Measurements from ENCODE around the gene CD58. TPM values are rescaled to one million over a fixed set of nuclear protein-coding genes. Genes with fewer than 3 reads are reported as not detected.

The CD58 gene
- total and polyA plus RNA-seq, 5 donors from 2014 or later, result 39.6 to 124 (median 80.8) TPM

DNA sequence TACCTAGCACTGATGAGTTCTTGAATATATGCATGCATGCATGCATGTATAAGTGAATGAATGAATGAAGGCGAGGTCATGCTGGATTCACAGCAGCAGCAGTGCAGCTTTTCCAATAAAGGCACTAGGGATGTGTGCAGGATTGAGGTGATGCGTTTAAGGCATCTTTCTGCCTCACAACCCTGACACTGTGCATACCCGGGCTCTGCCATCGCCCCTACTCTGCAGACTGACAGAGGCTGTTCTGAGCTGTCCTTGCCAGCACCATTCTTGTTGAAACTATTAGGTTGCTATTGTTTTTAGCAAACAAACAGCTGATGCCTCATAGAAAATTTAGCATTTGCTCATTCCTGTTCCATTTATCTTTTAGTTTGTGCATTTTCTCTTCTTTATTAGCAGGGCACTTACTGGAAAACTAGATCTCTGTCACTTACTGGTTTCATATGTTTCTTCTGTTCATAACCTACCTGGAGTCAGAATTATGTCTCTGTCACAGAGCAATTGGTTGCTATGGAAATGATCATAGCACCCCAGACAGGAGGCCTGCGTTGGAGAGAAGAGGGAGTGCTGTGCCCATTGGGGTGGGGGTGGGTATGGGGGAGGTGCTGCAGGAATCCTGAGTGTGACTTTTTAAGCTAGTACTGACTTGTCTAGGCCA is 79.0 kb downstream of the CD58 start:
- no peak overlapping the region for H3K27ac Mint-ChIP-seq
- H3K36me3 Mint-ChIP-seq, result no peaks in the 10 kb centered on the region
- H3K27ac ChIP-seq (ENCODE audit: insufficient read depth, low read length, poor library complexity, severe bottlenecking), result no peak overlapping the region
- H3K9me3 Mint-ChIP-seq, result no peaks in the 10 kb centered on the region
- DNase-seq (no peak), ATAC-seq (ENCODE audit: low read depth in 2 of 2) (no peak)
- no peaks in the 10 kb centered on the region for H3K9me3 ChIP-seq (ENCODE audit: control insufficient read depth in 2 of 2, low read length in 2 of 2)
- H3K4me1 ChIP-seq (ENCODE audit: control insufficient read depth, insufficient read depth, low read length, poor library complexity, severe bottlenecking), result no peaks in the 10 kb centered on the region
- H3K4me3 Mint-ChIP-seq, result no peak overlapping the region
- H3K4me1 Mint-ChIP-seq, result peaks cover 0 to 6% (median 3%) of the 10 kb centered on the region in 4 donors
- no peaks in the 10 kb centered on the region for H3K27me3 Mint-ChIP-seq
- H3K27me3 ChIP-seq (ENCODE audit: control insufficient read depth, insufficient read depth, low read length), result no peaks in the 10 kb centered on the region
- H3K4me3 ChIP-seq (ENCODE audit: low read depth, low read length), result no peak overlapping the region
- H3K36me3 ChIP-seq (ENCODE audit: control insufficient read depth, insufficient read depth, low read length), result no peaks in the 10 kb centered on the region

DNA sequence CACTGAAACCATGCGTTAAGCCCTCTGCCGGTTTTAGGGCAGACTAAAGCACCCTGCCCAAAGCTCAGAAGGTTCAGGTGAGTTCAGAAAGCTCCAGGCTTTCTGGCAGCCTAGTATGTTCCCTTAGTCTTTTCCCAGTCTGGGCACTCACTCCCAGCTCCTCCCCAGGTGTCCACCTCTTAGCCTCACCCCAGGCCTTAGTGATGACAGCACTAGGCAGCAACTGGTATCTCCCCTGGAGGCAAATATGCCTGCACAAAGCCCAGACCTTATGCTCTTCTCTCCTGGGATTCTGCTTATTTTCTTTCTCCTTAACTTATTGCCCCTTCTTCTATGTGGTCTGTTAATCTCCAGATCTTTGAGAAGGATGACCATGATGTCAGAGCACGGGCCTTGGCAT is 80.2 kb downstream of the CD58 start:
- no peaks in the 10 kb centered on the region for H3K27me3 ChIP-seq (ENCODE audit: control insufficient read depth, insufficient read depth, low read length)
- no peak overlapping the region for H3K4me3 ChIP-seq (ENCODE audit: low read depth, low read length)
- Mint-ChIP-seq H3K27me3 (no peaks in the 10 kb centered on the region), H3K4me1 (peaks cover 0 to 6% (median 0%) of the 10 kb centered on the region in 4 donors), H3K4me3 (no peak overlapping the region), H3K36me3 (no peaks in the 10 kb centered on the region), H3K27ac (no peak overlapping the region), H3K9me3 (no peaks in the 10 kb centered on the region)
- no peaks in the 10 kb centered on the region for H3K4me1 ChIP-seq (ENCODE audit: control insufficient read depth, insufficient read depth, low read length, poor library complexity, severe bottlenecking)
- H3K27ac ChIP-seq (ENCODE audit: insufficient read depth, low read length, poor library complexity, severe bottlenecking), result no peak overlapping the region
- ATAC-seq (ENCODE audit: low read depth in 2 of 2) (no peak), DNase-seq (no peak)
- no peaks in the 10 kb centered on the region for H3K9me3 ChIP-seq (ENCODE audit: control insufficient read depth in 2 of 2, low read length in 2 of 2)
- H3K36me3 ChIP-seq (ENCODE audit: control insufficient read depth, insufficient read depth, low read length), result no peaks in the 10 kb centered on the region

DNA sequence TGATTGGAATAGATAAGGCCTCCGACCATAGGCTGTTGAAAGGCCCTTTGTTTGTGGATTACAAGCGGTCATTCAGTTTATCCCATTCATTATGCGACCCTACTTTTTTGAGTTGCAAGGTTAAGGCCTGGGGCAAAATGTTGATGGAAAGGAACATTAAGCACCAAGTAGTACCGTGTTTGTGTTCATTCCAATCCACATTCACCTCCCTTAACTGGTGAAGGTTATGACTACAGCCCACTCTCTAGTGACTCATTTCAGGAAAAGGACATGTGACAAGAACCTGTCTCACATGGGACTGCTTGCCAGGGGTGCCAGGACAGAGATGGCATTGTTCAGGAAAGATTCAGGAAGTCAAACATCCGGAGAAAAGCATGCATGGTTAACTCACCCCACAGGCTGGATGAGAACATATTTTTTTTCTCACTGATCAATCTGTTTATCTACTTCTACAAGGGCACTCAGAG is 81.6 kb downstream of the CD58 start:
- Mint-ChIP-seq H3K9me3 (no peaks in the 10 kb centered on the region), H3K4me3 (no peak overlapping the region), H3K36me3 (no peaks in the 10 kb centered on the region), H3K4me1 (peaks cover 0 to 2% (median 0%) of the 10 kb centered on the region in 4 donors), H3K27ac (peak overlapping the region in 1 of 3 donors; percentile 23), H3K27me3 (no peaks in the 10 kb centered on the region)
- Histone ChIP-seq H3K36me3 (ENCODE audit: control insufficient read depth, insufficient read depth, low read length) (no peaks in the 10 kb centered on the region), H3K27me3 (ENCODE audit: control insufficient read depth, insufficient read depth, low read length) (no peaks in the 10 kb centered on the region), H3K4me1 (ENCODE audit: control insufficient read depth, insufficient read depth, low read length, poor library complexity, severe bottlenecking) (no peaks in the 10 kb centered on the region), H3K27ac (ENCODE audit: insufficient read depth, low read length, poor library complexity, severe bottlenecking) (no peak overlapping the region), H3K9me3 (ENCODE audit: control insufficient read depth in 2 of 2, low read length in 2 of 2) (no peaks in the 10 kb centered on the region), H3K4me3 (ENCODE audit: low read depth, low read length) (no peak overlapping the region)
- ATAC-seq (ENCODE audit: low read depth in 2 of 2) (no peak), DNase-seq (no peak)

GRCh38 chr1:116488071-116488470 is 82.8 kb downstream of the CD58 start:
- no peaks in the 10 kb centered on the region for H3K27me3 ChIP-seq (ENCODE audit: control insufficient read depth, insufficient read depth, low read length)
- no peaks in the 10 kb centered on the region for H3K36me3 Mint-ChIP-seq
- no peak for DNase-seq
- ATAC-seq (ENCODE audit: low read depth in 2 of 2), result no peak
- H3K27ac ChIP-seq (ENCODE audit: insufficient read depth, low read length, poor library complexity, severe bottlenecking), result no peak overlapping the region
- H3K4me3 Mint-ChIP-seq, result no peak overlapping the region
- no peak overlapping the region for H3K4me3 ChIP-seq (ENCODE audit: low read depth, low read length)
- H3K4me1 ChIP-seq (ENCODE audit: control insufficient read depth, insufficient read depth, low read length, poor library complexity, severe bottlenecking), result no peaks in the 10 kb centered on the region
- H3K9me3 Mint-ChIP-seq, result no peaks in the 10 kb centered on the region
- no peaks in the 10 kb centered on the region for H3K9me3 ChIP-seq (ENCODE audit: control insufficient read depth in 2 of 2, low read length in 2 of 2)
- H3K36me3 ChIP-seq (ENCODE audit: control insufficient read depth, insufficient read depth, low read length), result no peaks in the 10 kb centered on the region
- peaks cover 0 to 2% (median 0%) of the 10 kb centered on the region in 4 donors for H3K4me1 Mint-ChIP-seq
- H3K27me3 Mint-ChIP-seq, result no peaks in the 10 kb centered on the region
- no peak overlapping the region for H3K27ac Mint-ChIP-seq

GRCh38 chr1:116487583-116487982 is 83.2 kb downstream of the CD58 start:
- Histone ChIP-seq H3K36me3 (ENCODE audit: control insufficient read depth, insufficient read depth, low read length) (no peaks in the 10 kb centered on the region), H3K4me3 (ENCODE audit: low read depth, low read length) (no peak overlapping the region), H3K27ac (ENCODE audit: insufficient read depth, low read length, poor library complexity, severe bottlenecking) (no peak overlapping the region), H3K4me1 (ENCODE audit: control insufficient read depth, insufficient read depth, low read length, poor library complexity, severe bottlenecking) (no peaks in the 10 kb centered on the region), H3K27me3 (ENCODE audit: control insufficient read depth, insufficient read depth, low read length) (no peaks in the 10 kb centered on the region), H3K9me3 (ENCODE audit: control insufficient read depth in 2 of 2, low read length in 2 of 2) (no peaks in the 10 kb centered on the region)
- DNase-seq (no peak), ATAC-seq (ENCODE audit: low read depth in 2 of 2) (no peak)
- no peak overlapping the region for H3K4me3 Mint-ChIP-seq
- peaks cover 0 to 2% (median 0%) of the 10 kb centered on the region in 4 donors for H3K4me1 Mint-ChIP-seq
- H3K27me3 Mint-ChIP-seq, result no peaks in the 10 kb centered on the region
- H3K36me3 Mint-ChIP-seq, result no peaks in the 10 kb centered on the region
- peak overlapping the region in 1 of 3 donors; percentile 82 for H3K27ac Mint-ChIP-seq
- no peaks in the 10 kb centered on the region for H3K9me3 Mint-ChIP-seq

DNA sequence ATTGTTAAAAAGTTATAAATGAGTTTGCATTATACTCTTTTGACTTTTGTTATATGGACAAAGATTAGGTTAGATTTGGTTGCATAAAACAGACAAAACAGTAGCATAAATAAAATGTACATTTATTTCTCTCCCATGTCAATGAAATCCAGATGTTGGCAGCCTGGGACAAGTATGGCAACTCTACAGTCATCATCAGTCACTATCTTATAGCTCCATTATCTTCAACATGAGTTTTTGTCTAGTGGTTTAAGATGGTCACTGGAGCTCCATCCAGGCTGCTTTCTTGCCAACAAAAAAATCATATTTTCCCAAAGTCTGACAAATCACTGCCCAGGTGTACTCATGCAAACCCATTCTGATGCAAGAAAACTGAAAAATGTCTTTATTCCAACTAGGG is 83.8 kb downstream of the CD58 start:
- H3K4me3 Mint-ChIP-seq, result no peak overlapping the region
- no peak for ATAC-seq (ENCODE audit: low read depth in 2 of 2)
- no peaks in the 10 kb centered on the region for H3K9me3 Mint-ChIP-seq

GRCh38 chr1:116486424-116486823 is 84.4 kb downstream of the CD58 start:
- H3K4me3 Mint-ChIP-seq, result no peak overlapping the region
- H3K27me3 Mint-ChIP-seq, result no peaks in the 10 kb centered on the region
- no peak overlapping the region for H3K27ac Mint-ChIP-seq
- H3K36me3 Mint-ChIP-seq, result no peaks in the 10 kb centered on the region
- Histone ChIP-seq H3K9me3 (ENCODE audit: control insufficient read depth in 2 of 2, low read length in 2 of 2) (no peaks in the 10 kb centered on the region), H3K4me3 (ENCODE audit: low read depth, low read length) (no peak overlapping the region), H3K36me3 (ENCODE audit: control insufficient read depth, insufficient read depth, low read length) (no peaks in the 10 kb centered on the region), H3K27me3 (ENCODE audit: control insufficient read depth, insufficient read depth, low read length) (no peaks in the 10 kb centered on the region), H3K27ac (ENCODE audit: insufficient read depth, low read length, poor library complexity, severe bottlenecking) (no peak overlapping the region), H3K4me1 (ENCODE audit: control insufficient read depth, insufficient read depth, low read length, poor library complexity, severe bottlenecking) (no peaks in the 10 kb centered on the region)
- DNase-seq (no peak), ATAC-seq (ENCODE audit: low read depth in 2 of 2) (no peak)
- no peaks in the 10 kb centered on the region for H3K9me3 Mint-ChIP-seq
- H3K4me1 Mint-ChIP-seq, result peaks cover 0 to 2% (median 0%) of the 10 kb centered on the region in 4 donors

More for the DNA sequence above, 83.8 kb downstream of the CD58 start:
- Histone ChIP-seq H3K9me3 (ENCODE audit: control insufficient read depth in 2 of 2, low read length in 2 of 2) (no peaks in the 10 kb centered on the region), H3K4me1 (ENCODE audit: control insufficient read depth, insufficient read depth, low read length, poor library complexity, severe bottlenecking) (no peaks in the 10 kb centered on the region), H3K36me3 (ENCODE audit: control insufficient read depth, insufficient read depth, low read length) (no peaks in the 10 kb centered on the region), H3K4me3 (ENCODE audit: low read depth, low read length) (no peak overlapping the region), H3K27me3 (ENCODE audit: control insufficient read depth, insufficient read depth, low read length) (no peaks in the 10 kb centered on the region), H3K27ac (ENCODE audit: insufficient read depth, low read length, poor library complexity, severe bottlenecking) (no peak overlapping the region)
- no peaks in the 10 kb centered on the region for H3K36me3 Mint-ChIP-seq
- peaks cover 0 to 2% (median 0%) of the 10 kb centered on the region in 4 donors for H3K4me1 Mint-ChIP-seq
- H3K27me3 Mint-ChIP-seq, result no peaks in the 10 kb centered on the region
- no peak for DNase-seq
- H3K27ac Mint-ChIP-seq, result no peak overlapping the region

DNA sequence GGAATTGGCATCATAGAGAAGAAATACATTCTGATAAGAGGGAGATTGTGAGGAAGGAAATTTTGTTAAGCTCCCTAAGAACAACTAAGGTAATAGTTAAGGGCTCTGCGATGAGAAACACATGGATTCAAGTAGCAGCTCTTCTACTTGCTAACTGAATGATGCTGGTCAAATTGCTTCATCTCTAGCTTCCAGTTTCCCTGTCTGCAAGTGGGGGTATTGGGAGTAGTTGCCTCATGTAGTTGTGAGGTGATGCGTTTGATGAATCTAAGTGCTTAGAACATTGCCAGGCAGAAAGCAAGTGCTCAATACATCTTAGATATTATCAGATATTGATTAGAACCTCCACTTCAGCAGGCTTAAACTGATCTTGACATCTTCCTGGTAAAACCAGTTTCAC is 84.8 kb downstream of the CD58 start:
- H3K4me1 ChIP-seq (ENCODE audit: control insufficient read depth, insufficient read depth, low read length, poor library complexity, severe bottlenecking), result no peaks in the 10 kb centered on the region
- DNase-seq, result no peak
- Mint-ChIP-seq H3K27me3 (no peaks in the 10 kb centered on the region), H3K4me1 (peaks cover 0 to 2% (median 0%) of the 10 kb centered on the region in 4 donors), H3K9me3 (no peaks in the 10 kb centered on the region), H3K27ac (peak overlapping the region in 1 of 3 donors; percentile 67), H3K36me3 (no peaks in the 10 kb centered on the region), H3K4me3 (no peak overlapping the region)
- H3K9me3 ChIP-seq (ENCODE audit: control insufficient read depth in 2 of 2, low read length in 2 of 2), result no peaks in the 10 kb centered on the region
- no peak overlapping the region for H3K27ac ChIP-seq (ENCODE audit: insufficient read depth, low read length, poor library complexity, severe bottlenecking)
- H3K36me3 ChIP-seq (ENCODE audit: control insufficient read depth, insufficient read depth, low read length), result no peaks in the 10 kb centered on the region
- H3K4me3 ChIP-seq (ENCODE audit: low read depth, low read length), result no peak overlapping the region
- ATAC-seq (ENCODE audit: low read depth in 2 of 2), result no peak
- no peaks in the 10 kb centered on the region for H3K27me3 ChIP-seq (ENCODE audit: control insufficient read depth, insufficient read depth, low read length)

Measured in CD4-positive, CD25-positive, alpha-beta regulatory T cell (primary cell).